Measurements from ENCODE around the gene CACNA1H. TPM values are rescaled to one million over a fixed set of nuclear protein-coding genes. Genes with fewer than 3 reads are reported as not detected.
"Not testable (repeated sequence)": the region's sequence is repeated elsewhere in the genome, so short reads cannot be mapped to it uniquely, and the experiment has no call there.

The CACNA1H gene
- polyA plus RNA-seq, 6 donors from 2014 or later, result not detected

DNA sequence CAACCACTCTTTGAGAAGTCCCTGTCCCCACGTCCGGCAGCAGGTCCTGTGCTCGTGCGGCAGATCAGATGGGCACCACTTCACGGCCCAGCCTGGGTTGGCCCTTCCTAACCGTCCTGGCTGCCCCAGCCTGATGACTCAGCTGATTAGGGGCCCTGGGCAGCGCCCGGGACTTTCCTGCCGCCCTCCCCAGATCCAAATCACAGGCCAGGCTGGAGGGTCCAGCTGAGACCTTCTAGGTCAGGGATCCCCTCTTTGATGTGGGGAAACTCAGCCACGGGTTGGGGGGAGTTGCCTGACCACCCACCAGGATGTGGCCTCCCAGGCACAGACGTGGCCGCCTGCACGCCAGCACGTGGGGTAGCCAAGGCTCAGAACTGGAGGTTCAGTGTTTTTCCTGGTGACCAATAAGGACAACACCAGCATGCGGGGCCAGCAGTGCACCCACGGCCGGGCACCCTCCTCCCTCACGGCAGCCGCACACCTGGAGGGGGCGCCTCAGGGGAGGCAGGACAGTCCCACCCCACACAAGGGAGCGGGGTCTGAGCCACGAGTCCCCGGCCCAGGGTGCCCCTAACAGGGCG lies 72.9 kb downstream of the CACNA1H start:
- DNase-seq; H3K9me3 Mint-ChIP-seq; H3K4me1 Mint-ChIP-seq; H3K36me3 Mint-ChIP-seq; ATAC-seq (ENCODE audit: low read depth in 2 of 2); H3K27ac Mint-ChIP-seq: not testable (repeated sequence)
- peak overlapping the region in 1 of 8 donors; percentile 15 for H3K4me3 Mint-ChIP-seq
- peaks cover 0 to 15% (median 7%) of the 10 kb centered on the region in 3 donors for H3K27me3 Mint-ChIP-seq

GRCh38 chr16:1226692-1227091 lies 73.8 kb downstream of the CACNA1H start:
- H3K27me3 Mint-ChIP-seq, result peaks cover 0 to 15% (median 2%) of the 10 kb centered on the region in 3 donors
- not testable (repeated sequence) for H3K9me3 Mint-ChIP-seq, H3K4me3 Mint-ChIP-seq

GRCh38 chr16:1228227-1228626 lies 75.3 kb downstream of the CACNA1H start:
- not testable (repeated sequence) for H3K9me3 Mint-ChIP-seq; H3K4me3 Mint-ChIP-seq; DNase-seq; ATAC-seq (ENCODE audit: low read depth in 2 of 2); H3K36me3 Mint-ChIP-seq; H3K27ac Mint-ChIP-seq; H3K4me1 Mint-ChIP-seq
- H3K27me3 Mint-ChIP-seq, result peaks cover 0 to 15% (median 0%) of the 10 kb centered on the region in 3 donors

More at GRCh38 chr16:1226692-1227091, 73.8 kb downstream of the CACNA1H start:
- DNase-seq; H3K27ac Mint-ChIP-seq; H3K4me1 Mint-ChIP-seq; H3K36me3 Mint-ChIP-seq; ATAC-seq (ENCODE audit: low read depth in 2 of 2): not testable (repeated sequence)

GRCh38 chr16:1229476-1229875 lies 76.6 kb downstream of the CACNA1H start:
- not testable (repeated sequence) for H3K9me3 Mint-ChIP-seq; ATAC-seq (ENCODE audit: low read depth in 2 of 2); H3K36me3 Mint-ChIP-seq; H3K27ac Mint-ChIP-seq; DNase-seq; H3K4me3 Mint-ChIP-seq; H3K4me1 Mint-ChIP-seq
- peaks cover 0 to 15% (median 0%) of the 10 kb centered on the region in 3 donors for H3K27me3 Mint-ChIP-seq

DNA sequence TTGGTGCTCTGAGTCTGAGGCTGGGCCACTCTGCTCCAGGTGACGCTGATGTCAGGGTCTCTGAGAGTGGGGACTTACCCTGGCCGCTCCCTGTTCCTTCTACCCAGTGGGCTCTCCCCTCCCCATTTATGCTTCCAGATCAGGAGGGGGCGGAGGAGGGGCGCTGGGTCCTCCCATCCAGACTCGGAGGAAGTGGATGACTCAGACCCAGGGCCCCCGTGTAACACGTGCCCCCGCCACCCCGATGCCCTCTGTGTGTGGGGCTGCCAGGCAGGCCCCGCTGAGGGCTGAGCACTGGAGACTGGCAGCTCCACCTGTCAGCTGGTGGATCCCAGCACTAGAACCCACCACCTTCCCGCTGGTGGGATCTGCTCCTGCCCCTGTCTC lies 77.2 kb downstream of the CACNA1H start, which contains the start of gene TPSB2:
Gene TPSB2, minus strand, starts transcription at position 101 of the 387 bp plus-strand sequence. CDS start 233 bp downstream, outside the sequence.
- not testable (repeated sequence) for H3K36me3 Mint-ChIP-seq; H3K9me3 Mint-ChIP-seq; DNase-seq; H3K4me1 Mint-ChIP-seq; H3K27ac Mint-ChIP-seq; ATAC-seq (ENCODE audit: low read depth in 2 of 2); H3K4me3 Mint-ChIP-seq
- H3K27me3 Mint-ChIP-seq, result peaks cover 0 to 15% (median 0%) of the 10 kb centered on the region in 3 donors

GRCh38 chr16:1230471-1231212 lies 77.7 kb downstream of the CACNA1H start:
- H3K27ac Mint-ChIP-seq; H3K4me3 Mint-ChIP-seq; H3K9me3 Mint-ChIP-seq; ATAC-seq (ENCODE audit: low read depth in 2 of 2); H3K4me1 Mint-ChIP-seq; H3K36me3 Mint-ChIP-seq; DNase-seq: not testable (repeated sequence)
- peaks cover 0 to 15% (median 0%) of the 10 kb centered on the region in 3 donors for H3K27me3 Mint-ChIP-seq

DNA sequence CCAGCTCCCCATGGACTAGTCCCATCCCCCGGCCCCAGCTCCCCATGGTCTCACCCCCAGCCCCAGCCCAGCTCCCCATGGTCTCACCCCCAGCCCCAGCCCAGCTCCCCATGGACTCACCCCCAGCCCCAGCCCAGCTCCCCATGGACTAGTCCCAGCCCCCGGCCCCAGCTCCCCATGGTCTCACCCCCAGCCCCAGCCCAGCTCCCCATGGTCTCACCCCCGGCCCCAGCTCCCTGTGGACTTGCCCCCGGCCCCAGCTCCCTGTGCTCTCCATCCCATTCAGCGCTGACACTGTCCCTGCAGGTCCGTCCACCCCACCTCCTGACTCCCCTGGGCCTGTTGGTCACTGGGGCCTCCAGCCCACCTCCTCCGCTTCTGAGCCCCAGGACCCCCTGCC lies 78.4 kb downstream of the CACNA1H start:
- H3K4me1 Mint-ChIP-seq; H3K27ac Mint-ChIP-seq; H3K36me3 Mint-ChIP-seq; ATAC-seq (ENCODE audit: low read depth in 2 of 2); DNase-seq; H3K4me3 Mint-ChIP-seq; H3K9me3 Mint-ChIP-seq: not testable (repeated sequence)
- peaks cover 0 to 15% (median 0%) of the 10 kb centered on the region in 3 donors for H3K27me3 Mint-ChIP-seq

DNA sequence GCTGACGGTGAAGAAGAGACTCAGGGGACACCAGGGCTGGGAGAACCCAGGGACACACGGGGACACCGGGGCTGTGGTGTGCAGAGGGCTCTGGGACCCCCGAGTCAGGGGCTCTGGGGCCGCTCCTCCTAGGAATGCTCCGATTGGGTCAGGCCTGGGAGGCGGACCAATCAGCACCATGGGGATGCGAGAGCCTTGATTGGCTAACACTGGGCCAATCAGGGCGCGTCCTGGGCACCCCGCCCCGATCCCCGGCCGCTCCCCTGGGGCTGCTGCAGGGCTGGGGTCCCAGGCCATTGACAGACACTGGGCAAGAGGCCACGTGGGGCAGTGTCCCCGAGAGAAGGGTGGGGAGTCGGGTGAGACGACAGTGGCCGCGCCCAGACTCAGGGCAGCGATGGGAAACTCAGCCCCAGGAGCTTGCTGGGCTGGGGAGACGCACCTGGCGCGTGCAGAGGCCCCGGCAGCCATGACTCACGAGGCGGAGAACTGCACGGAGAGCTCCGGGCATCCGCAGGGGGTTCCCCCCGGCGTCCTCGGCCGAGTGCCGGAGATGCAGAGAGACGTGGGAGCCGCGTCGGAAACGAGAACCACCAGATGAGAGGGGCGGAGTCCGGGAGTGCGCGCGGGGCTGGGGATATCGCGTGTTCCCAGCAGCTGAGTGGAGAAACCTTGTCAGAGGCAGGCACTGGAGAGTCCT lies 79.3 kb downstream of the CACNA1H start:
- not testable (repeated sequence) for H3K36me3 Mint-ChIP-seq; ATAC-seq (ENCODE audit: low read depth in 2 of 2); H3K9me3 Mint-ChIP-seq; H3K27ac Mint-ChIP-seq; H3K4me1 Mint-ChIP-seq; H3K27me3 Mint-ChIP-seq; DNase-seq; H3K4me3 Mint-ChIP-seq

DNA sequence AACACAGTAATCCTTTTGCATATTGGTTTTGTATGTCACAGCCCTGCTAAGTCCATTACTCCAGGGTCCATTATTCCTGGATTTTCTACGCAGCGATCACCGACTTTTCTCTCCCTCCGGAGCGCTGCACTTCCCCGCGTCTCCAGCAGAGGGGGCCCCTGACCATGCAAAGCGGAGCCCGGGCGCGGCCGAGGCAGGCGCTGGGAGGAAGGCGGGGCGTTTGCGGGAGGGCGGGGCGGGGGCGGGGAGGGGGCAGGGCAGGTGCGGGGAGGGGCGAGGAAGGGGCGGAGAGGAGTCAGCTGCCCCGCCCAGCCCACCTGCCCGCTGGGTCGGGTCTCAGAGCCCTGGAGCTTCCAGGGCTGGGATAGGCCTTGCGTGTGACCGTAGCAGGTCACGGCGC lies 83.8 kb downstream of the CACNA1H start:
- H3K27ac Mint-ChIP-seq, H3K9me3 Mint-ChIP-seq, H3K27me3 Mint-ChIP-seq, H3K4me3 Mint-ChIP-seq, H3K36me3 Mint-ChIP-seq, DNase-seq, H3K4me1 Mint-ChIP-seq: not testable (repeated sequence)
- peak; percentile 67 to 70 for ATAC-seq (ENCODE audit: low read depth in 2 of 2)

GRCh38 chr16:1237990-1238389 lies 85.1 kb downstream of the CACNA1H start:
- ATAC-seq (ENCODE audit: low read depth in 2 of 2), result no peak
- no peak overlapping the region for H3K4me3 Mint-ChIP-seq
- H3K27me3 Mint-ChIP-seq, result no peaks in the 10 kb centered on the region
- H3K27ac Mint-ChIP-seq, result peak overlapping the region in 1 of 6 donors; percentile 96
- H3K4me1 Mint-ChIP-seq, result peaks cover 0 to 8% (median 0%) of the 10 kb centered on the region in 3 donors
- no peak for DNase-seq
- no peaks in the 10 kb centered on the region for H3K36me3 Mint-ChIP-seq
- peaks cover 0 to 5% (median 0%) of the 10 kb centered on the region in 7 donors for H3K9me3 Mint-ChIP-seq

DNA sequence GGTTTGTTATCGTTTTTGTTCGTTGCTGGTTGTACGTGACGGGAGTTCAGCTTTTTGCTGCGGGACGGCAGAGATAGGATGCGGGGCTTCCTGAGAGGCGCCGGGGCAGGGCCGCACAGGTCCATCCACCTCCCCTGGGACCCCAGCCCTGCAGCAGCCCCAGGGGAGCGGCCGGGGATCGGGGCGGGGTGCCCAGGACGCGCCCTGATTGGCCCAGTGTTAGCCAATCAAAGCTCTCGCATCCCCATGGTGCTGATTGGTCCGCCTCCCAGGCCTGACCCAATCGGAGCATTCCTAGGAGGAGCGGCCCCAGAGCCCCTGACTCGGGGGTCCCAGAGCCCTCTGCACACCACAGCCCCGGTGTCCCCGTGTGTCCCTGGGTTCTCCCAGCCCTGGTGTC lies 86.0 kb downstream of the CACNA1H start:
- H3K27me3 Mint-ChIP-seq; ATAC-seq (ENCODE audit: low read depth in 2 of 2); H3K4me1 Mint-ChIP-seq; H3K4me3 Mint-ChIP-seq; H3K27ac Mint-ChIP-seq; DNase-seq; H3K9me3 Mint-ChIP-seq; H3K36me3 Mint-ChIP-seq: not testable (repeated sequence)

GRCh38 chr16:1239575-1239974 lies 86.7 kb downstream of the CACNA1H start:
- H3K4me3 Mint-ChIP-seq; ATAC-seq (ENCODE audit: low read depth in 2 of 2); DNase-seq; H3K27me3 Mint-ChIP-seq; H3K27ac Mint-ChIP-seq; H3K4me1 Mint-ChIP-seq; H3K9me3 Mint-ChIP-seq; H3K36me3 Mint-ChIP-seq: not testable (repeated sequence)

- DNase-seq; H3K4me3 Mint-ChIP-seq; ATAC-seq (ENCODE audit: low read depth in 2 of 2); H3K9me3 Mint-ChIP-seq; H3K36me3 Mint-ChIP-seq; H3K27me3 Mint-ChIP-seq; H3K27ac Mint-ChIP-seq: not testable (repeated sequence)
- peaks cover 2 to 12% (median 2%) of the 10 kb centered on the region in 3 donors for H3K4me1 Mint-ChIP-seq
Measured at GRCh38 chr16:1240436-1240835, 87.5 kb downstream of the CACNA1H start, which contains the start of gene TPSAB1. Gene TPSAB1 (plus strand): TSS chr16:1240705. CDS start chr16:1240939, 234 bp downstream.

All from naive B cell (primary cell).